NCI-H146 treated with DMSO at 0.1 percent for 48 hours (cell line): ENCODE results near the gene CADPS.

Source experiments
- DNase-seq: peaks from one replicate; lab custom pipeline; 2025; ENCODE audit not compliant: unreplicated experiment; lab: John Stamatoyannopoulos, UW

The CADPS gene

GRCh38 chr3:62812631-62813030 is 62.6 kb downstream of the CADPS start:
- DNase-seq = no peak

GRCh38 chr3:62811119-62811518 is 64.1 kb downstream of the CADPS start:
- no peak for DNase-seq

- DNase-seq = no peak
These were observed 65.8 kb downstream of the CADPS start for GRCh38 chr3:62809369-62809768.

GRCh38 chr3:62805580-62806277 is 69.5 kb downstream of the CADPS start:
- DNase-seq = peak; percentile 91

GRCh38 chr3:62805106-62805505 is 70.1 kb downstream of the CADPS start:
- no peak for DNase-seq

GRCh38 chr3:62803276-62803675 is 71.9 kb downstream of the CADPS start:
- DNase-seq = no peak

GRCh38 chr3:62798000-62798399 is 77.2 kb downstream of the CADPS start:
- peak; percentile 18 for DNase-seq

GRCh38 chr3:62797132-62797531 is 78.1 kb downstream of the CADPS start:
- DNase-seq = no peak

GRCh38 chr3:62795978-62796657 is 79.1 kb downstream of the CADPS start:
- DNase-seq = no peak

GRCh38 chr3:62793946-62794345 is 81.3 kb downstream of the CADPS start:
- DNase-seq = no peak

GRCh38 chr3:62785384-62785783 is 89.8 kb downstream of the CADPS start:
- DNase-seq = no peak

- DNase-seq = no peak
These were observed 94.1 kb downstream of the CADPS start for GRCh38 chr3:62781121-62781520.

- DNase-seq = no peak
These were observed 97.5 kb downstream of the CADPS start for GRCh38 chr3:62777674-62778073.

GRCh38 chr3:62777130-62777529 is 98.1 kb downstream of the CADPS start:
- DNase-seq = no peak

- no peak for DNase-seq
These were observed 101.0 kb downstream of the CADPS start for GRCh38 chr3:62774221-62774620.

GRCh38 chr3:62771331-62772072 is 103.7 kb downstream of the CADPS start:
- DNase-seq = no peak

GRCh38 chr3:62768896-62769295 is 106.3 kb downstream of the CADPS start:
- DNase-seq = no peak

- DNase-seq = no peak
These were observed 113.5 kb downstream of the CADPS start for GRCh38 chr3:62761711-62762110.

GRCh38 chr3:62761311-62761710 is 113.9 kb downstream of the CADPS start:
- no peak for DNase-seq

GRCh38 chr3:62758296-62759066 is 116.7 kb downstream of the CADPS start:
- no peak for DNase-seq

- no peak for DNase-seq
These were observed 118.2 kb downstream of the CADPS start for GRCh38 chr3:62757045-62757444.
